Ureter (tissue), 1 donor: ENCODE data around the gene FGD1. TPM values are rescaled to one million over a fixed set of nuclear protein-coding genes. Genes with fewer than 3 reads are reported as not detected.
"Not testable (repeated sequence)": the region's sequence is repeated elsewhere in the genome, so short reads cannot be mapped to it uniquely, and the experiment has no call there.

Source experiments
- DNase-seq: peaks from one replicate; pipeline ENCODE4 v3.0.0-alpha.2; 2020; ENCODE audit warnings: low spot score
- total RNA-seq: library from RNA; stranded (reverse); gene quantifications from one replicate; pipeline ENCODE4 v1.2.4, GENCODE V29; 2023
- donor health status: DM: yes; HTN: yes; CAD: no.

FGD1 gene
- 3.3 TPM for total RNA-seq

DNA sequence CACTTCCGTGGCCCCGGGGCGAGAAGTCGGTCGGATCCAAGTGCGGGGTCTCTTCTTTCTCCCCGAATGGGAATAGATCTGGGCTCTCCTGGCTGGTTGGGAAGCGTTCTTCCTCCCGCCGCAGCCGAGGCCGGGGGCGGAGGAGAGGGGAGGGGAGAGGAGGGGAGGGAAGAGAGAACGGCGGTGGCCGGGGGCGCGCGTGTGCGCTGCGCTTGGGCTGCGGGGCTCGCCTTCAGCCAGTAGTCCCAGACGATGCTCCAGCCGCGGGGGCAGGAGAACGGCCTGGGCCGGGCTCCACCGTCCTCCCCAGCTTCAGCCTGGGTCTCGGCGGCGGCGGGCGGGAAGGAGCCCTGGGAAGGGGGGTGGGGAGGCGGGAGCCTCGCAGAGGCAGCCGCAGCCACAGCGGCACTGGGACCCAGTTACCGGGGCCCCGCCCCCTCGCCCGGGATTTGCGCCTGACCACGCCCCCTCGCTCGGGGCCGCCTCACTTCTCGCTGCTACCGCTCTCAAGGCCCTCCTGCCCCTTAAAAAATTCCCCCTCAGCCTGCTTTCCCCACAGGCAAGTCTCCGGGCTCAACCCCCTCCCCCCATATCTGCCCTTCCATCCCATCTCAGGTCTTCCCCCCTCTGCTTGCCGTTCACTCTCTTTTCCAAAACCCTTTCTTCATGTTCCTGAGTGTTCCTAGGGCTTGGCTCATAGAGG lies at the start of gene FGD1:
TSS of gene FGD1 (minus strand) at position 421 of the 703 bp plus-strand sequence. CDS start 802 bp downstream, outside the sequence.
- peak; percentile 60 for DNase-seq

DNA sequence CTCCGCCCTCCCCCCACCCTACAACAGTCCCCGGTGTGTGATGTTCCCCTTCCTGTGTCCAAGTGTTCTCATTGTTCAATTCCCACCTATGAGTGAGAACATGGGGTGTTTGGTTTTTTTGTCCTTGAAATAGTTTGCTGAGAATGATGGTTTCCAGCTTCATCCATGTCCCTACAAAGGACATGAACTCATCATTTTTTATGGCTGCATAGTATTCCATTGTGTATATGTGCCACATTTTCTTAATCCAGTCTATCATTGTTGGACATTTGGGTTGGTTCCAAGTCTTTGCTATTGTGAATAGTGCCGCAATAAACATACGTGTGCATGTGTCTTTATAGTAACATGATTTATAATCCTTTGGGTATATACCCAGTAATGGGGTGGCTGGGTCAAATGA lies 46.2 kb upstream of the FGD1 start:
- not testable (repeated sequence) for DNase-seq

DNA sequence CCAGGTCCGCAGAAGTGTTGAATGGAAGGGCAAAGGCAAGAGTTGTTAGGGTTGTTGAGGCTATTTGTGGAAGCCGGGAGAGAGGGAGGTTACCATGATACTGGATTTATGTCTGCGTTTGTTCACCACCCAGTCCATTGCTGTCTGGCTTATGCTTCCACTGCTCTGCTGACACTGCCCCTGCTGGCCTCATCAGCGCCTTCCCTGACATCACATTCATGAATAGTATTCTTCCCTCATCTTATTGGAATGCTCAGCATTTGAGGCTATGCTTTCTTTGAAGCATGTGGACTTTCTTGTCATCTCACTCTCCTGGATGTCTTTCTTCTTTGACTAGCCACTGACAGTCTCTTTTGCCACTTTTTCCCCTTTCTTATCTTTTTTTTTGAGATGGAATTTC lies 44.3 kb upstream of the FGD1 start:
- DNase-seq, result no peak

DNA sequence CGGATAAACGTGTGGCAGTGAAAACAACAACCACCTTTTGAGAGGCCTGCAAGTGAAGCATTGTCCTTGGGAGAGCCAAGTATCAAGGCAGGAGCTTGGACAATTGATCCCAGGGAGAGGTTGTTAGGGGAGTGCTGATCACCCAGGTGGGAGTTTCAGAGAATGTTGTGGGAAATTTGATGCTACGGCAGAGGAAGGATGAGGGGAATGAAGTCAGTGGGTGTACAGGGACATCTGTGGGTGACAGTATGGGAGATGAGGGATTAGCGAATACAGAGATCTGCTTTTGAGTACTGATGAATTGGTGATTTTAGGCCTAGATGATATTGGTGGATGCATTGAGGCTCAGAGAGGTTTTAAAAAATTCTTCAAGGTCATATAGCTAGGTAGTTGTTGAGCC lies 38.2 kb upstream of the FGD1 start:
- DNase-seq, result no peak

- no peak for DNase-seq
Measured at GRCh38 chrX:54530357-54530900, 34.4 kb upstream of the FGD1 start.

DNA sequence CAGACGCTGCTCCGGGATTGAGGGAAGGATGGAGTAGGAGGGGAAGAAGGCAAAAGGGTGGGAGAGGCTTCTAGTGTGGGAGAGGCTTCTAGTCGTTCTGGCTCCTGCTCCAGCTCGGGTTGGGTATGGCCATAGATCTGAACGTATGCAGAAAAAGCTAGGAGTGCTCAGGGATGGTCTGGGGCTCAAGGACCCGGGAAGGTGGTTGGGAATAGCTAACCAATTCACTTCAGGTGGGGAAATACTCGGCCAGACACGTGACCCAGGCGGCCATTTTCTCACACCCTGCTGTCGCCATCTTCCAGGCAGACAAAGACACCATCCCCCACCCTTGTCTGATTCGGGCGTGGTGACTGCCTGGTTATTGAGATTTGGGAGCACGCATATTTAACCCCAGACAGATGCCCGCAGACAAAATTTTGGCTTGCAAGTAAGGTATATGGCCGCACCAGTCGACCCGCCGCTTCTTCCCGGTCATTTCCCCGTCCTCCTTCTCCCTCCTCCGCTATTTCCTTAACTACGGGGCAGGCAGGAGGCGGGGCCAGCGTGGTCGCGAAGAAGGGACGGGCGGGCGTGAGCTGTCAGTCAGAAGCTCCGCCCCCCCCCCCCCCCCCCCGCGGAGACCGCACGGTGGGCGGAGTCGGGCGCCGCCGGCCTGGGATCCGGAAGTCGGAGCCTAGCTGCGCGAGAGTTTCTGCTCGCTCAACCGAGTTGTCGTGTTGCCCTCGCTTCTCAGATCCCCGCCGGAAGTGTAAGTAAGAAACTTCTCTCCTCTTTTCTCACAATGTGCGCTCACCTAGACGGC lies 33.7 kb upstream of the FGD1 start, which contains the start of gene GNL3L:
TSS of gene GNL3L (plus strand) at position 668 of the 805 bp plus-strand sequence. CDS start 2,348 bp downstream, outside the sequence.
- DNase-seq, result peak; percentile 87

- DNase-seq, result no peak
Measured at GRCh38 chrX:54529151-54529550, 33.1 kb upstream of the FGD1 start.

- no peak for DNase-seq
Measured at GRCh38 chrX:54509400-54509799, 13.4 kb upstream of the FGD1 start.

- no peak for DNase-seq
Measured at GRCh38 chrX:54496936-54497335, 902 bp upstream of the FGD1 start.

- no peak for DNase-seq
Measured at GRCh38 chrX:54496517-54496852, 451 bp upstream of the FGD1 start.

DNA sequence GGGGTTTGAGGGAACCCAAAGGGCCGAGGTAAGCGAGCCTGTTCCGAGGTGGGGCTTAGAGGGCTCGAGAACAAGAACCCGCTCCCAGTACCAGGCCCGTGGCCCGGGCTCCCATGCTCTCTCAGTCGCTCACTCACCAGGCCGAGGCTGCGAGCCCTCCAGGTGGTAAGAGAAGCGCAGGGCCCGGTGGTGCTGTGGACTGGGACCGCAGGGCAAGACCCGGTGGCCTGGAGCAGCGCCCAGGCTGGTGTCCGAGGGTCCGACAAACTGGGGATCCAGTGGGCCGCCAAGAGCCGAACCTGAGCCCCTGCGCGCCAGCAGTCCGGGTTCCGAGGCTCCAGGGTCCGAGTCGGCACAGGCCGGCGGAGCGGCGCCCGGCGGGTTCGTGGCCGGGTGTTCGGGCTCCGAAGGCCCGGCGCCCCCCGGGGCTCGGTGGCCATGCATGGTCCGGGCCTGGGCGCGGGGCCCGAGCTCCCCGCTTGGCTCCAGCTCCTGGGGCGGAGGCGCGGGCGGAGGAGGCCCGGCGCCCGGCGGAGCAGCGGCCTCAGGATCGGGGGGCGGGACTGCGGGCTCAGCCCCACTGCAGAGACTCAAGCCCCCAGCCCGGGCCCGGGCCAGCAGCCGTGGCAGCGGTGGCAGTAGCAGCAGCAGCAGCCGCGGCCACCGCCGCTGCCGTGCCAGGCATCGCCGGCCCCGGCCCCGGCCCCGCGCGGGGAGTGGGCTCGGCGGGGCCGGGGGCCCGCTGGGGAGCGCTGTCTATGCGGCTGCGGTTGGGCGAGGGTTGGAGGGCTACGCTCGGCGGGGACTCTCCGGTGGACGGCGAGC lies 833 bp downstream of the FGD1 start:
- no peak for DNase-seq

DNA sequence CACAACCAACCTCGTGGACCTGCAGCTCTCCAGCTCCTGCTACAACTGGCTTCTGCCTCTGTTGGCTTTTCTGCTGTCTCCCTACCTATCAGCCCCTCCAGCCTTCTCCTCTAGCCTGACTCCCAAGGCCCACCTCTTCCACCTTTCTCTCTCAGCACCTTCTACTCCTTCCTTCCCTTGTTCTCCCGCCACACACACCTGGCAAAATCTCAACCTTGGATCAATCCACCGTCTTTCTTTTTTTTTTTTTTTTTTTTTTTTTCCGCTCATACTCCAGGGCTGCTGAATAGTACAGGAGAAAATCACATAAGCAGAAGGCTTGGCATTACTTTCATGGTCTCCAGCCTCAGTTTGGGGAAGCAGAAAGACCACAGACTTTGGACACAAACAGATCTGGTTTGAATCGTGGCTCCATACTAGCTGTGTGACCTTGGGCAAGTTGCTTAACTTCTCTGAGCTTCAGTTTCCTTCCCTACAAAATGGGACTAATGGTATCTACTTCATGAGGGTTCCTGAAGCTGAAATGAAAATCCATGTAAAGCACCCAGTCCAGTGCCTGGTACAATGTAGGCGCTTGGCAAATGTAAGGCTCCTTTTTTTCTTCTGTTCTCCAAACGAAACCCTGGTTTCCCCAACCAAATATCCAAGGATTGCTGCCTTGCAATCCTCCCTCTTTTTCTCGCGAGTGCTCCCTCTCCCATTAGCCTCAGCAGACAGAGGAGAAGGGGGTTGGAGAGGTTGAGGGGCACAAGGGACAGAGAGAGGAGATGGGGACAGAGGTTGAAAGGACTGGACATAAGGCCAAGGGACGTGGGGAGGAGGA lies 1.7 kb downstream of the FGD1 start:
- no peak for DNase-seq

GRCh38 chrX:54492340-54492739 lies 3.7 kb downstream of the FGD1 start:
- DNase-seq, result no peak

- not testable (repeated sequence) for DNase-seq
Measured at GRCh38 chrX:54489819-54490218, 6.2 kb downstream of the FGD1 start.

DNA sequence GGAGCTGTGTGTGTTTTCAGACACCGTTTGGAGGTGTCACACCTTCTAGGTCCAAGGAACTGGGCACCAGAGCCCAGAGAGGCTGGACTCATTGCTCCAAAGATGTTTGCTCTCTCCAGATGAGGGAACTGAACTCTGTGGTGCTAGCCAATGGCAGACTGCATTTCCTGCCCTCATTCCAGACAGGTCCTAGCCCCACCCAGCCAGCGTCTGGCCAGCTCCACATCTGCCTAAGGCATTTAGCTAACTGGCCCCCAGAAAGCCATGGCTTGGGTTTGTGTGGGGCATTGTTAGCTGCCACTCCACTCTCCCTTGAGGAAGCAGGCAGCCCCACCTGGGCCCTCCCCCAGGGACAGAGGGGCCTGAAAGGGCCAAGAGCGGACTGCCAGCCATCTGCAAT lies 11.4 kb downstream of the FGD1 start:
- DNase-seq, result no peak

DNA sequence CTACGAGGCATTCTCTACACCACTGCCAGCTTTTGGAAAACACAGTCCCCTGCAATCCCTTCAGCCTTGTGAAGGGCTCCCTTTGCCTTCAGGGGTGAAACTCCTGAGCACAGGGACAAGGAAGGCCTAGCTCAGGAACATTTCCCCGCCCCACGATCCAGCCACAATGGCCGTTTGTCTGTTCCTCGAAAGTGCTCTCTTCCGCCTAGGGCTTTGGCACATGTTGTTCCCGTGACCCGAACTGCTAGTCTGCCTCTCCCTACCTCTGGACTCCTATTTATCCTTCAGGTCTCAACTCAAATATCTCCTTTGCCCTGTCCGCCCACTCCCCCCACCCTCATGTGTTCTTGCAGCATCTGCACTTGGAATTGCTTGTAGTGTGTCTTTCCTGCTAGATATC lies 12.1 kb downstream of the FGD1 start:
- DNase-seq, result no peak

- no peak for DNase-seq
Measured at GRCh38 chrX:54482839-54483593, 13.0 kb downstream of the FGD1 start.

DNA sequence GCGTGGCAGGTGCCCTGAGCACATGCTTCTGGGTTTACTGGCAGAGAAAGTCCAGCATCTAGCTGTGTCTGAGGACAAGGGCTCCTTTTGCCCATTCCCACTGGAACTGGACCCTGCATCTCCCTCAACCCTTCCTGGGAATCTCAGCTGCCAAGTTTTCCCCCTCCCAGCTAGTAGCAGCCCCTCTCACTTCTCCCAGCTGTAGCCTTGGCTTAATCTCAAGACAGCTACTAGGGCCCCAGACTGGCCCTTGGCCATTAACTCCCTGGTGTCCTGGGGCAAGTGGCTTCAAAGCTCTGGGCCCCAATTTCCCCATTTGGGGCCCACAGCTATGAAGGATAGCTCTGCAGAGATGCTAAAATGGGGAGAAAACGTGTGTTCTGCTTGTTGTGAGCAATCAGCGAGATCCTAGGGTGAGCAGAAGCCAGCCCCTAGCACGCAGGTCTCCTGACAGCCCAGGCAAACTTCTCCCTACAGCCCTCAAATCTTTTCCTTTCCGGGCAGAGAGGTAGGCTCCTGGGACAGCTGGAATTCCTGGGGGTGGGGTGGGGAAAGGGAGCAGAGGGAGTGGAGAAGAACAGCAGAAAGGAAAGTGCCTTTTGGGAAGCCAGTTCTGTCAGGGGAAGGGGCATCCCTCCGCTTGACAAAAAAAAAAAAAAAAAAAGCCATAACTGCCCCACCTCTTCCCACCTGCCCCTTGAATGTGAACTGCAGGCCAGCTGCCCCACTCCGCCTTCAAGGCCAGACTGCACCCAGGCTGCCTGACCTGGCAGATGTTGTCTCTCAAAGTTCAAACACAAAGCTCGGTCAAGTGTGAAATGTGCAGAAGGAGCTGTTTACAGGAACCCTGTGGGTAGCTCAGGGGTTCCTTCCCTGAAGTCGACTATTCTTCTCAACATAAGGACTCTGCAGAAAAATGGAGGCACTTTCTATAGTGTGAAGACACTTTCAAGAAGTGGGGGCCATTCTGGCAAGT lies 16.6 kb downstream of the FGD1 start:
- no peak for DNase-seq
